Neural progenitor cell (in vitro differentiated cells): ENCODE data around the gene CFHR4. TPM values are rescaled to one million over a fixed set of nuclear protein-coding genes. Genes with fewer than 3 reads are reported as not detected.

Experiments used
- DNase-seq: peaks from one replicate; pipeline ENCODE4 v3.0.0-alpha.2; 2016; ENCODE audit warnings: low spot score
- H2AFZ ChIP-seq: fragments of 200-600 bp; sonication (generic); replicated peaks from 2 replicates; pipeline ENCODE4 v1.6.1; 2016; ENCODE audit warnings: antibody characterized with exemption
- H3F3A ChIP-seq: fragments of 200-600 bp; sonication (generic); 2 replicates; pipeline ENCODE4 v1.6.1; 2016; ENCODE audit warnings: antibody characterized with exemption, low read depth
- H3K27ac ChIP-seq: fragments of 200-600 bp; sonication (generic); 2 replicates; pipeline ENCODE4 v1.5.1; 2016; ENCODE audit warnings: mild to moderate bottlenecking
- H3K27me3 ChIP-seq: fragments of 200-600 bp; sonication (generic); 2 replicates; pipeline ENCODE4 v1.6.1; 2016; ENCODE audit warnings: mild to moderate bottlenecking, moderate library complexity
- H3K36me3 ChIP-seq: fragments of 200-600 bp; sonication (generic); 2 replicates; pipeline ENCODE4 v1.5.1; 2016
- H3K4me1 ChIP-seq: fragments of 200-600 bp; sonication (generic); 2 replicates; pipeline ENCODE4 v1.6.1; 2016; ENCODE audit warnings: mixed run types
- H3K4me2 ChIP-seq: fragments of 200-600 bp; sonication (generic); 2 replicates; pipeline ENCODE4 v1.6.1; 2016
- H3K4me3 ChIP-seq: fragments of 200-600 bp; sonication (generic); 2 replicates; pipeline ENCODE4 v1.5.1; 2016
- H3K79me2 ChIP-seq: fragments of 200-600 bp; sonication (generic); 2 replicates; pipeline ENCODE4 v1.6.1; 2016; ENCODE audit warnings: low read depth
- H3K9ac ChIP-seq: fragments of 200-600 bp; sonication (generic); 2 replicates; pipeline ENCODE4 v1.6.1; 2016
- H3K9me3 ChIP-seq: fragments of 200-600 bp; sonication (generic); 2 replicates; pipeline ENCODE4 v1.5.1; 2016; ENCODE audit warnings: low read depth
- H4K20me1 ChIP-seq: fragments of 200-600 bp; sonication (generic); 2 replicates; pipeline ENCODE4 v1.6.1; 2016; ENCODE audit warnings: low read depth
- H3K27ac Mint-ChIP-seq: 3 replicates; pipeline ENCODE4 v1.8.0; 2021; ENCODE audit warnings: mixed read lengths
- H3K27me3 Mint-ChIP-seq: 2 replicates; pipeline ENCODE4 v1.8.0; 2022; ENCODE audit warnings: low read depth, mild to moderate bottlenecking, inconsistent platforms, moderate library complexity, mixed read lengths; ENCODE audit not compliant: insufficient read depth
- H3K36me3 Mint-ChIP-seq: 3 replicates; pipeline ENCODE4 v1.8.0; 2021; ENCODE audit warnings: mixed read lengths
- H3K4me1 Mint-ChIP-seq: 3 replicates; pipeline ENCODE4 v1.8.0; 2021; ENCODE audit warnings: mixed read lengths
- H3K4me3 Mint-ChIP-seq: 3 replicates; pipeline ENCODE4 v1.8.0; 2021; ENCODE audit warnings: mild to moderate bottlenecking, moderate library complexity, mixed read lengths
- H3K9me3 Mint-ChIP-seq: 3 replicates; pipeline ENCODE4 v1.8.0; 2020; ENCODE audit warnings: mixed read lengths
- CTCF ChIP-seq: fragments of 200-600 bp; sonication (generic); IDR thresholded peaks from 2 replicates; pipeline ENCODE4 v1.5.1; 2017; ENCODE audit warnings: antibody characterized with exemption, mild to moderate bottlenecking
- EZH2 ChIP-seq: fragments of 200-600 bp; sonication (generic); IDR thresholded peaks from 2 replicates; pipeline ENCODE4 v1.6.1; 2017; ENCODE audit warnings: antibody characterized with exemption, mild to moderate bottlenecking, moderate library complexity
- EZH2phosphoT487 ChIP-seq: fragments of 200-600 bp; sonication (generic); IDR thresholded peaks from 2 replicates; pipeline ENCODE4 v1.6.1; 2017; ENCODE audit warnings: antibody characterized with exemption
- total RNA-seq: library from RNA; depleted of rRNA; stranded (reverse); fragments of >200 nt; gene quantifications from 2 replicates; pipeline ENCODE4 v1.2.3, GENCODE V29; 2015; ENCODE audit warnings: low replicate concordance

CFHR4 gene
- total RNA-seq, 1 donor from 2014 or later, result not detected

GRCh38 chr1:196857188-196857587 is 30.7 kb upstream of the CFHR4 start:
- Mint-ChIP-seq H3K36me3 (no peaks in the 10 kb centered on the region), H3K27me3 (no peaks in the 10 kb centered on the region), H3K4me1 (no peaks in the 10 kb centered on the region), H3K27ac (no peak overlapping the region), H3K4me3 (no peak overlapping the region), H3K9me3 (no peaks in the 10 kb centered on the region)
- H3K4me3 ChIP-seq, result no peak overlapping the region
- H3K9me3 ChIP-seq, result no peaks in the 10 kb centered on the region
- H3K27ac ChIP-seq, result no peak overlapping the region
- H3F3A ChIP-seq, result no peaks in the 10 kb centered on the region
- no peak for DNase-seq
- TF ChIP-seq EZH2phosphoT487, result no peak
- no peak for TF ChIP-seq EZH2
- TF ChIP-seq CTCF, result no peak
- H3K27me3 ChIP-seq, result no peaks in the 10 kb centered on the region
- no peaks in the 10 kb centered on the region for H4K20me1 ChIP-seq
- H3K4me2 ChIP-seq, result no peak overlapping the region
- no peak overlapping the region for H3K9ac ChIP-seq
- H3K4me1 ChIP-seq, result no peaks in the 10 kb centered on the region
- no peaks in the 10 kb centered on the region for H3K36me3 ChIP-seq
- H3K79me2 ChIP-seq, result no peaks in the 10 kb centered on the region
- H2AFZ ChIP-seq, result no peak overlapping the region

- no peak overlapping the region for H2AFZ ChIP-seq
- no peaks in the 10 kb centered on the region for H3K36me3 ChIP-seq
- no peaks in the 10 kb centered on the region for H3K4me1 ChIP-seq
- Mint-ChIP-seq H3K36me3 (no peaks in the 10 kb centered on the region), H3K27ac (no peak overlapping the region), H3K9me3 (no peaks in the 10 kb centered on the region), H3K27me3 (no peaks in the 10 kb centered on the region), H3K4me3 (no peak overlapping the region), H3K4me1 (no peaks in the 10 kb centered on the region)
- TF ChIP-seq EZH2 (no peak), EZH2phosphoT487 (no peak), CTCF (no peak)
- no peaks in the 10 kb centered on the region for H3K9me3 ChIP-seq
- H4K20me1 ChIP-seq, result no peaks in the 10 kb centered on the region
- no peak overlapping the region for H3K4me3 ChIP-seq
- H3K27me3 ChIP-seq, result no peaks in the 10 kb centered on the region
- no peak overlapping the region for H3K9ac ChIP-seq
- no peaks in the 10 kb centered on the region for H3F3A ChIP-seq
- no peak overlapping the region for H3K27ac ChIP-seq
- no peaks in the 10 kb centered on the region for H3K79me2 ChIP-seq
- H3K4me2 ChIP-seq, result no peak overlapping the region
- DNase-seq, result no peak
Observed at GRCh38 chr1:196858811-196859210, 29.0 kb upstream of the CFHR4 start.

- Mint-ChIP-seq H3K4me1 (no peaks in the 10 kb centered on the region), H3K4me3 (no peak overlapping the region), H3K27ac (no peak overlapping the region), H3K9me3 (no peaks in the 10 kb centered on the region), H3K36me3 (no peaks in the 10 kb centered on the region), H3K27me3 (no peaks in the 10 kb centered on the region)
- Histone ChIP-seq H3K9ac (no peak overlapping the region), H3K4me2 (no peak overlapping the region), H3K9me3 (no peaks in the 10 kb centered on the region), H3F3A (no peaks in the 10 kb centered on the region), H3K27ac (no peak overlapping the region), H2AFZ (no peak overlapping the region), H4K20me1 (no peaks in the 10 kb centered on the region), H3K27me3 (no peaks in the 10 kb centered on the region), H3K4me3 (no peak overlapping the region), H3K36me3 (no peaks in the 10 kb centered on the region), H3K4me1 (no peaks in the 10 kb centered on the region), H3K79me2 (no peaks in the 10 kb centered on the region)
- no peak for DNase-seq
- no peak for TF ChIP-seq CTCF
- TF ChIP-seq EZH2, result no peak
- no peak for TF ChIP-seq EZH2phosphoT487
Observed at GRCh38 chr1:196860323-196860884, 27.4 kb upstream of the CFHR4 start.
